Type B pancreatic cell (in vitro differentiated cells): Measurements from ENCODE around the gene NHLRC2. TPM values are rescaled to one million over a fixed set of nuclear protein-coding genes. Genes with fewer than 3 reads are reported as not detected.

Experiments used
- DNase-seq: peaks from one replicate; pipeline ENCODE4 v3.0.0; 2021; ENCODE audit warnings: mixed read lengths; ENCODE audit not compliant: unreplicated experiment; ENCODE audit errors: extremely low spot score
- H3K27ac Mint-ChIP-seq: 2 replicates; pipeline ENCODE4 v1.8.0; 2021; ENCODE audit warnings: mild to moderate bottlenecking, mixed read lengths
- H3K27me3 Mint-ChIP-seq: 2 replicates; pipeline ENCODE4 v1.8.0; 2021; ENCODE audit warnings: mixed read lengths
- H3K36me3 Mint-ChIP-seq: 2 replicates; pipeline ENCODE4 v1.8.0; 2021; ENCODE audit warnings: mixed read lengths
- H3K4me1 Mint-ChIP-seq: one replicate; pipeline ENCODE4 v1.8.0; 2021; ENCODE audit warnings: mixed read lengths; ENCODE audit not compliant: unreplicated experiment
- H3K4me3 Mint-ChIP-seq: 2 replicates; pipeline ENCODE4 v1.8.0; 2021; ENCODE audit warnings: mild to moderate bottlenecking, mixed read lengths
- H3K9me3 Mint-ChIP-seq: 2 replicates; pipeline ENCODE4 v1.8.0; 2021; ENCODE audit warnings: mixed read lengths
- CTCF ChIP-seq: fragments of 200-600 bp; sonication (generic); conservative IDR thresholded peaks from 2 replicates; pipeline ENCODE4 v1.5.0; 2021; ENCODE audit warnings: antibody characterized with exemption, mild to moderate bottlenecking
- total RNA-seq: library from RNA; stranded (reverse); gene quantifications from 2 replicates; pipeline ENCODE4 v1.2.1, GENCODE V29; 2021; ENCODE audit warnings: low replicate concordance

Gene NHLRC2
- total RNA-seq, 1 donor from 2014 or later = 42.2 TPM

- no peak for TF ChIP-seq CTCF
- Mint-ChIP-seq H3K4me3 (no peak overlapping the region), H3K27ac (no peak overlapping the region), H3K36me3 (peaks cover 7% of the 10 kb centered on the region), H3K9me3 (peaks cover 11% of the 10 kb centered on the region), H3K4me1 (peaks cover 22% of the 10 kb centered on the region), H3K27me3 (no peaks in the 10 kb centered on the region)
- DNase-seq = no peak
Measured at GRCh38 chr10:113924186-113924585, 69.7 kb downstream of the NHLRC2 start.

GRCh38 chr10:113924664-113925063 is 70.2 kb downstream of the NHLRC2 start:
- H3K9me3 Mint-ChIP-seq = peaks cover 11% of the 10 kb centered on the region
- DNase-seq = no peak
- peaks cover 7% of the 10 kb centered on the region for H3K36me3 Mint-ChIP-seq
- no peak overlapping the region for H3K4me3 Mint-ChIP-seq
- no peaks in the 10 kb centered on the region for H3K27me3 Mint-ChIP-seq
- H3K27ac Mint-ChIP-seq = no peak overlapping the region
- TF ChIP-seq CTCF = no peak
- peaks cover 26% of the 10 kb centered on the region for H3K4me1 Mint-ChIP-seq

GRCh38 chr10:113927440-113927839 is 73.0 kb downstream of the NHLRC2 start:
- no peak overlapping the region for H3K4me3 Mint-ChIP-seq
- peaks cover 11% of the 10 kb centered on the region for H3K9me3 Mint-ChIP-seq
- H3K27ac Mint-ChIP-seq = no peak overlapping the region
- no peak for DNase-seq
- TF ChIP-seq CTCF = no peak
- no peaks in the 10 kb centered on the region for H3K27me3 Mint-ChIP-seq
- peaks cover 5% of the 10 kb centered on the region for H3K36me3 Mint-ChIP-seq
- H3K4me1 Mint-ChIP-seq = peaks cover 21% of the 10 kb centered on the region

- no peak for DNase-seq
- no peaks in the 10 kb centered on the region for H3K27me3 Mint-ChIP-seq
- TF ChIP-seq CTCF = no peak
- H3K9me3 Mint-ChIP-seq = peaks cover 11% of the 10 kb centered on the region
- H3K4me3 Mint-ChIP-seq = no peak overlapping the region
- H3K36me3 Mint-ChIP-seq = no peaks in the 10 kb centered on the region
- peaks cover 20% of the 10 kb centered on the region for H3K4me1 Mint-ChIP-seq
- no peak overlapping the region for H3K27ac Mint-ChIP-seq
Measured at GRCh38 chr10:113928830-113929229, 74.4 kb downstream of the NHLRC2 start.

- no peak overlapping the region for H3K4me3 Mint-ChIP-seq
- H3K36me3 Mint-ChIP-seq = no peaks in the 10 kb centered on the region
- H3K4me1 Mint-ChIP-seq = peaks cover 20% of the 10 kb centered on the region
- H3K27ac Mint-ChIP-seq = no peak overlapping the region
- DNase-seq = no peak
- H3K27me3 Mint-ChIP-seq = no peaks in the 10 kb centered on the region
- no peak for TF ChIP-seq CTCF
- peaks cover 7% of the 10 kb centered on the region for H3K9me3 Mint-ChIP-seq
Measured at GRCh38 chr10:113929522-113929921, 75.1 kb downstream of the NHLRC2 start.

- Mint-ChIP-seq H3K4me1 (peaks cover 20% of the 10 kb centered on the region), H3K4me3 (no peak overlapping the region), H3K27me3 (no peaks in the 10 kb centered on the region), H3K27ac (no peak overlapping the region), H3K9me3 (no peaks in the 10 kb centered on the region), H3K36me3 (no peaks in the 10 kb centered on the region)
- TF ChIP-seq CTCF = no peak
- DNase-seq = no peak
Measured at GRCh38 chr10:113930482-113931057, 76.1 kb downstream of the NHLRC2 start.
